ENCODE results near the gene PPM1L. TPM values are rescaled to one million over a fixed set of nuclear protein-coding genes. Genes with fewer than 3 reads are reported as not detected.

PPM1L gene
- total RNA-seq, 1 experiment from 2014 or later = 7.3 TPM

DNA sequence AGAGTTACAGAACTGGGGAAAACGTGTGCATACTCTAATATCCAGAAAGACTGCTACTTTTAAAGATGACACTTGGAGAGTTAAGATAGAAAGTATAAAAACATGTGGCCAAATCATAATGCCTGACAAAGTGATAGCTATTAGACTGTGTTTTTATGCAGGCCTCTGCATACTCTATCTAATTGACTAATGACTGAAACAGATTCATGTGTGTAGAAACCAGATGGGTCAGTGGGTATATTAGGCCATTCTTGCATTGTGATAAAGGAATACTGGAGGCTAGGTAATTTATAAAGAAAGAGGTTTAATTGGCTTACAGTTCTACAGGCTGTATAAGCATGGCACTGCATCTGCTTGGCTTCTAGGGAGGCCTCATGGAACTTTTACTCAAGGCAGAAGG is 71.5 kb downstream of the PPM1L start:
- no peak overlapping the region for H4K5ac ChIP-seq (ENCODE audit: insufficient read length, low read depth, low read length)
- H3K56ac ChIP-seq (ENCODE audit: insufficient read length, low read depth, low read length) = no peak overlapping the region
- Mint-ChIP-seq H3K27ac (0 out of 7 replicates have a peak overlapping the region, but pooled peaks of 1 of the 3 experiments have one; percentile 17), H3K9me3 (peaks cover 0 to 3% of the 10 kb centered on the region in 2 experiments; a peak in 1 of 5 replicates), H3K27me3 (ENCODE audit: low read depth) (no peaks in the 10 kb centered on the region), H3K36me3 (ENCODE audit: insufficient read depth in 1 of 3, low read depth in 3 of 3) (no peaks in the 10 kb centered on the region), H3K4me3 (no peak overlapping the region), H3K4me1 (peaks cover 6 to 26% of the 10 kb centered on the region in 2 experiments)
- no peak overlapping the region for H3K9ac ChIP-seq (ENCODE audit: extremely low read depth, insufficient read length, low read length)
- no peak overlapping the region for H2BK15ac ChIP-seq (ENCODE audit: low read depth, low read length)
- H2BK120ac ChIP-seq (ENCODE audit: low read depth, low read length, poor library complexity, severe bottlenecking) = no peak overlapping the region
- H2BK20ac ChIP-seq (ENCODE audit: low read depth, low read length, poor library complexity, severe bottlenecking) = no peak overlapping the region
- H4K20me1 ChIP-seq (ENCODE audit: control insufficient read depth, insufficient read depth, insufficient read length) = no peaks in the 10 kb centered on the region
- H3K79me1 ChIP-seq (ENCODE audit: insufficient read depth, low read depth, low read length, poor library complexity, severe bottlenecking) = no peaks in the 10 kb centered on the region
- H2AK5ac ChIP-seq (ENCODE audit: insufficient read length, low read length) = no peak overlapping the region
- H3K23me2 ChIP-seq (ENCODE audit: insufficient read length, low read depth, low read length, poor library complexity, severe bottlenecking) = no peaks in the 10 kb centered on the region
- H3K9me3 ChIP-seq (ENCODE audit: control insufficient read depth, low read depth, low read length) = no peaks in the 10 kb centered on the region
- H4K91ac ChIP-seq (ENCODE audit: insufficient read length, low read depth, low read length) = no peak overlapping the region
- H3K79me2 ChIP-seq (ENCODE audit: insufficient read depth, low read length) = no peaks in the 10 kb centered on the region
- H2BK12ac ChIP-seq (ENCODE audit: insufficient read length, low read depth, low read length) = no peak overlapping the region
- H3K14ac ChIP-seq (ENCODE audit: insufficient read depth, low read length) = no peak overlapping the region
- TF ChIP-seq, protein P1, sequence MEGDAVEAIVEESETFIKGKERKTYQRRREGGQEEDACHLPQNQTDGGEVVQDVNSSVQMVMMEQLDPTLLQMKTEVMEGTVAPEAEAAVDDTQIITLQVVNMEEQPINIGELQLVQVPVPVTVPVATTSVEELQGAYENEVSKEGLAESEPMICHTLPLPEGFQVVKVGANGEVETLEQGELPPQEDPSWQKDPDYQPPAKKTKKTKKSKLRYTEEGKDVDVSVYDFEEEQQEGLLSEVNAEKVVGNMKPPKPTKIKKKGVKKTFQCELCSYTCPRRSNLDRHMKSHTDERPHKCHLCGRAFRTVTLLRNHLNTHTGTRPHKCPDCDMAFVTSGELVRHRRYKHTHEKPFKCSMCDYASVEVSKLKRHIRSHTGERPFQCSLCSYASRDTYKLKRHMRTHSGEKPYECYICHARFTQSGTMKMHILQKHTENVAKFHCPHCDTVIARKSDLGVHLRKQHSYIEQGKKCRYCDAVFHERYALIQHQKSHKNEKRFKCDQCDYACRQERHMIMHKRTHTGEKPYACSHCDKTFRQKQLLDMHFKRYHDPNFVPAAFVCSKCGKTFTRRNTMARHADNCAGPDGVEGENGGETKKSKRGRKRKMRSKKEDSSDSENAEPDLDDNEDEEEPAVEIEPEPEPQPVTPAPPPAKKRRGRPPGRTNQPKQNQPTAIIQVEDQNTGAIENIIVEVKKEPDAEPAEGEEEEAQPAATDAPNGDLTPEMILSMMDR (conservative IDR thresholded peaks at IDR 0.05) = no peak
- H3K4me1 ChIP-seq (ENCODE audit: insufficient read depth, low read length) = no peaks in the 10 kb centered on the region; the same call in 1 of the 2 replicates
- no peak overlapping the region for H3K23ac ChIP-seq (ENCODE audit: insufficient read length, low read depth, low read length)
- no peak overlapping the region for H3K18ac ChIP-seq (ENCODE audit: insufficient read length, low read depth, low read length)
- no peak overlapping the region for H2AFZ ChIP-seq (ENCODE audit: low read length)
- DNase-seq = no peak
- no CpG with 5 or more reads among the region's 1 CpG for WGBS (ENCODE audit: extremely low coverage, insufficient read length, low lambda C conversion rate)
- H3K4me2 ChIP-seq (ENCODE audit: insufficient read depth, insufficient read length, low read length) = no peak overlapping the region
- H3K27ac ChIP-seq (ENCODE audit: insufficient read length, low read depth, low read length) = no peak overlapping the region
- H4K8ac ChIP-seq (replicated peaks; ENCODE audit: insufficient read length, low read depth, low read length) = no peak overlapping the region
- no peak overlapping the region for H2BK5ac ChIP-seq (ENCODE audit: insufficient read length, low read length)
- H3T11ph ChIP-seq (ENCODE audit: low read length) = no peak overlapping the region
- H3K4ac ChIP-seq (ENCODE audit: low read depth, low read length) = no peak overlapping the region
- H3K27me3 ChIP-seq (ENCODE audit: insufficient read depth, low read length) = no peaks in the 10 kb centered on the region
